ENCODE results near the gene KLF11.

KLF11 gene

GRCh38 chr2:10053351-10053750 lies 10.0 kb downstream of the KLF11 start:
- Mint-ChIP-seq H3K9me3 (no peaks in the 10 kb centered on the region), H3K27ac (no peak overlapping the region), H3K4me1 (peaks cover 8% of the 10 kb centered on the region), H3K36me3 (peaks cover 20% of the 10 kb centered on the region), H3K4me3 (no peak overlapping the region), H3K27me3 (no peaks in the 10 kb centered on the region)
- ATAC-seq (ENCODE audit: low read depth) (no peak), DNase-seq (ENCODE audit: low spot score in 2 of 2) (no peak)

GRCh38 chr2:10054424-10054823 lies 11.1 kb downstream of the KLF11 start:
- Mint-ChIP-seq H3K27ac (no peak overlapping the region), H3K4me1 (peaks cover 3% of the 10 kb centered on the region), H3K36me3 (peaks cover 17% of the 10 kb centered on the region), H3K27me3 (no peaks in the 10 kb centered on the region), H3K4me3 (no peak overlapping the region), H3K9me3 (no peaks in the 10 kb centered on the region)
- ATAC-seq (ENCODE audit: low read depth) (no peak), DNase-seq (ENCODE audit: low spot score in 2 of 2) (no peak)

- Mint-ChIP-seq H3K4me3 (no peak overlapping the region), H3K4me1 (no peaks in the 10 kb centered on the region), H3K27me3 (no peaks in the 10 kb centered on the region), H3K36me3 (peaks cover 15% of the 10 kb centered on the region), H3K27ac (no peak overlapping the region), H3K9me3 (no peaks in the 10 kb centered on the region)
- no peak for DNase-seq (ENCODE audit: low spot score in 2 of 2)
- ATAC-seq (ENCODE audit: low read depth): no peak
Observed at GRCh38 chr2:10054976-10055375, 11.6 kb downstream of the KLF11 start.

- H3K27me3 Mint-ChIP-seq: no peaks in the 10 kb centered on the region
- H3K36me3 Mint-ChIP-seq: peaks cover 15% of the 10 kb centered on the region
- no peak overlapping the region for H3K4me3 Mint-ChIP-seq
- H3K4me1 Mint-ChIP-seq: no peaks in the 10 kb centered on the region
- H3K9me3 Mint-ChIP-seq: no peaks in the 10 kb centered on the region
- ATAC-seq (ENCODE audit: low read depth): no peak
- no peak overlapping the region for H3K27ac Mint-ChIP-seq
- no peak for DNase-seq (ENCODE audit: low spot score in 2 of 2)
Observed at GRCh38 chr2:10056439-10056838, 13.1 kb downstream of the KLF11 start.

- Mint-ChIP-seq H3K4me3 (no peak overlapping the region), H3K9me3 (no peaks in the 10 kb centered on the region), H3K27ac (no peak overlapping the region), H3K36me3 (peaks cover 10% of the 10 kb centered on the region), H3K27me3 (no peaks in the 10 kb centered on the region), H3K4me1 (no peaks in the 10 kb centered on the region)
- ATAC-seq (ENCODE audit: low read depth) (peak; percentile 22), DNase-seq (ENCODE audit: low spot score in 2 of 2) (no peak)
Observed at GRCh38 chr2:10057231-10058107, 14.1 kb downstream of the KLF11 start.

GRCh38 chr2:10058251-10059015 lies 15.1 kb downstream of the KLF11 start:
- Mint-ChIP-seq H3K36me3 (peaks cover 10% of the 10 kb centered on the region), H3K9me3 (no peaks in the 10 kb centered on the region), H3K4me1 (no peaks in the 10 kb centered on the region), H3K4me3 (no peak overlapping the region), H3K27ac (no peak overlapping the region), H3K27me3 (no peaks in the 10 kb centered on the region)
- ATAC-seq (ENCODE audit: low read depth) (no peak), DNase-seq (ENCODE audit: low spot score in 2 of 2) (no peak)

GRCh38 chr2:10059016-10059351 lies 15.6 kb downstream of the KLF11 start:
- ATAC-seq (ENCODE audit: low read depth) (no peak), DNase-seq (ENCODE audit: low spot score in 2 of 2) (no peak)
- Mint-ChIP-seq H3K27me3 (no peaks in the 10 kb centered on the region), H3K4me3 (no peak overlapping the region), H3K9me3 (no peaks in the 10 kb centered on the region), H3K27ac (no peak overlapping the region), H3K36me3 (peaks cover 6% of the 10 kb centered on the region), H3K4me1 (no peaks in the 10 kb centered on the region)

GRCh38 chr2:10059552-10060335 lies 16.4 kb downstream of the KLF11 start:
- ATAC-seq (ENCODE audit: low read depth) (no peak), DNase-seq (ENCODE audit: low spot score in 2 of 2) (no peak)
- Mint-ChIP-seq H3K36me3 (peaks cover 4% of the 10 kb centered on the region), H3K4me3 (no peak overlapping the region), H3K4me1 (no peaks in the 10 kb centered on the region), H3K27me3 (no peaks in the 10 kb centered on the region), H3K27ac (no peak overlapping the region), H3K9me3 (no peaks in the 10 kb centered on the region)

- no peaks in the 10 kb centered on the region for H3K9me3 Mint-ChIP-seq
Observed at GRCh38 chr2:10061221-10061925, 18.0 kb downstream of the KLF11 start.

GRCh38 chr2:10062931-10063365 lies 19.6 kb downstream of the KLF11 start:
- Mint-ChIP-seq H3K9me3 (peaks cover 1% of the 10 kb centered on the region), H3K36me3 (peaks cover 2% of the 10 kb centered on the region), H3K4me1 (no peaks in the 10 kb centered on the region), H3K27ac (no peak overlapping the region), H3K4me3 (no peak overlapping the region), H3K27me3 (no peaks in the 10 kb centered on the region)
- DNase-seq (ENCODE audit: low spot score in 2 of 2): no peak
- no peak for ATAC-seq (ENCODE audit: low read depth)

More at GRCh38 chr2:10061221-10061925, 18.0 kb downstream of the KLF11 start:
- DNase-seq (ENCODE audit: low spot score in 2 of 2) (no peak), ATAC-seq (ENCODE audit: low read depth) (no peak)
- H3K27ac Mint-ChIP-seq: no peak overlapping the region
- no peak overlapping the region for H3K4me3 Mint-ChIP-seq
- H3K36me3 Mint-ChIP-seq: no peaks in the 10 kb centered on the region
- H3K27me3 Mint-ChIP-seq: no peaks in the 10 kb centered on the region
- no peaks in the 10 kb centered on the region for H3K4me1 Mint-ChIP-seq

- Mint-ChIP-seq H3K4me3 (no peak overlapping the region), H3K27ac (no peak overlapping the region), H3K4me1 (no peaks in the 10 kb centered on the region), H3K36me3 (peaks cover 2% of the 10 kb centered on the region), H3K27me3 (no peaks in the 10 kb centered on the region), H3K9me3 (peaks cover 4% of the 10 kb centered on the region)
- ATAC-seq (ENCODE audit: low read depth) (no peak), DNase-seq (ENCODE audit: low spot score in 2 of 2) (no peak)
Observed at GRCh38 chr2:10063566-10063965, 20.2 kb downstream of the KLF11 start.

GRCh38 chr2:10064932-10065772 lies 21.8 kb downstream of the KLF11 start:
- no peaks in the 10 kb centered on the region for H3K4me1 Mint-ChIP-seq
- no peaks in the 10 kb centered on the region for H3K27me3 Mint-ChIP-seq
- H3K36me3 Mint-ChIP-seq: peaks cover 2% of the 10 kb centered on the region
- no peak overlapping the region for H3K4me3 Mint-ChIP-seq
- peaks cover 4% of the 10 kb centered on the region for H3K9me3 Mint-ChIP-seq
- H3K27ac Mint-ChIP-seq: no peak overlapping the region
- DNase-seq (ENCODE audit: low spot score in 2 of 2): no peak
- no peak for ATAC-seq (ENCODE audit: low read depth)

- peaks cover 4% of the 10 kb centered on the region for H3K9me3 Mint-ChIP-seq
- H3K4me1 Mint-ChIP-seq: no peaks in the 10 kb centered on the region
- ATAC-seq (ENCODE audit: low read depth) (no peak), DNase-seq (ENCODE audit: low spot score in 2 of 2) (no peak)
- peaks cover 2% of the 10 kb centered on the region for H3K36me3 Mint-ChIP-seq
- H3K27ac Mint-ChIP-seq: no peak overlapping the region
- no peak overlapping the region for H3K4me3 Mint-ChIP-seq
- H3K27me3 Mint-ChIP-seq: no peaks in the 10 kb centered on the region
Observed at GRCh38 chr2:10065773-10066055, 22.4 kb downstream of the KLF11 start.
